LNCaP clone FGC (cell line): Measurements from ENCODE around the gene SMOC2.
"Not testable (repeated sequence)": the region's sequence is repeated elsewhere in the genome, so short reads cannot be mapped to it uniquely, and the experiment has no call there.

Source experiments
- DNase-seq: peaks from one replicate; pipeline ENCODE4 v3.0.0-alpha.2; 2011; ENCODE audit warnings: low read depth
- H3K4me3 ChIP-seq: 2 replicates; pipeline ENCODE4 v1.5.1; 2011; ENCODE audit warnings: mild to moderate bottlenecking, low read depth, low read length, control low read depth
- CTCF ChIP-seq: IDR thresholded peaks from 2 replicates; pipeline ENCODE4 v1.5.1; 2012; ENCODE audit warnings: mild to moderate bottlenecking; ENCODE audit not compliant: control insufficient read depth, insufficient read depth; ENCODE audit errors: extremely low read depth

SMOC2 gene

GRCh38 chr6:168675933-168676551 is 235.1 kb downstream of the SMOC2 start:
- H3K4me3 ChIP-seq = no peak overlapping the region
- no peak for TF ChIP-seq CTCF
- no peak for DNase-seq

- no peak for DNase-seq
- H3K4me3 ChIP-seq = no peak overlapping the region
- no peak for TF ChIP-seq CTCF
Observed at GRCh38 chr6:168676552-168677322, 235.8 kb downstream of the SMOC2 start.

- not testable (repeated sequence) for DNase-seq, H3K4me3 ChIP-seq
Observed at GRCh38 chr6:168677323-168677781, 236.4 kb downstream of the SMOC2 start.

- no peak for DNase-seq
- no peak overlapping the region for H3K4me3 ChIP-seq
- no peak for TF ChIP-seq CTCF
Observed at GRCh38 chr6:168678077-168678476, 237.1 kb downstream of the SMOC2 start.

GRCh38 chr6:168678588-168678987 is 237.6 kb downstream of the SMOC2 start:
- no peak for TF ChIP-seq CTCF
- no peak for DNase-seq
- H3K4me3 ChIP-seq = no peak overlapping the region

- no peak for TF ChIP-seq CTCF
- DNase-seq = no peak
Observed at GRCh38 chr6:168681748-168682147, 240.8 kb downstream of the SMOC2 start.

GRCh38 chr6:168683621-168684020 is 242.6 kb downstream of the SMOC2 start:
- no peak for DNase-seq
- TF ChIP-seq CTCF = no peak
- H3K4me3 ChIP-seq = no peak overlapping the region

More at GRCh38 chr6:168681748-168682147, 240.8 kb downstream of the SMOC2 start:
- no peak overlapping the region for H3K4me3 ChIP-seq
